D721Med (cell line): ENCODE data around the gene GBP7.

Experiments used
- DNase-seq: peaks from one replicate; pipeline ENCODE4 v3.0.0; 2011; ENCODE audit warnings: low spot score; ENCODE audit not compliant: insufficient read length
- FAIRE-seq: peaks from 2 replicates; lab custom pipeline; 2011; peaks lifted over from hg19 to GRCh38; lab: Jason Lieb, UNC
- CTCF ChIP-seq: IDR thresholded peaks from 2 replicates; pipeline ENCODE4 v1.5.1; 2012; ENCODE audit warnings: mild to moderate bottlenecking, control low read depth; ENCODE audit not compliant: insufficient read depth; ENCODE audit errors: missing control alignments

The GBP7 gene

GRCh38 chr1:89203166-89203565 lies 27.4 kb upstream of the GBP7 start:
- DNase-seq (no peak), FAIRE-seq (no peak)
- no peak for TF ChIP-seq CTCF

- DNase-seq (no peak), FAIRE-seq (no peak)
- TF ChIP-seq CTCF = no peak
These were observed 25.4 kb upstream of the GBP7 start for GRCh38 chr1:89201106-89201794.

GRCh38 chr1:89200663-89201062 lies 24.9 kb upstream of the GBP7 start:
- FAIRE-seq = no peak
- no peak for DNase-seq
- no peak for TF ChIP-seq CTCF

GRCh38 chr1:89199525-89200031 lies 23.8 kb upstream of the GBP7 start:
- DNase-seq (no peak), FAIRE-seq (no peak)
- TF ChIP-seq CTCF = no peak

GRCh38 chr1:89198491-89199072 lies 22.8 kb upstream of the GBP7 start, which contains the start of gene GBP4:
TSS of gene GBP4 (minus strand) at chr1:89198942. CDS start at chr1:89198834, 108 bp downstream.
- DNase-seq = no peak
- no peak for TF ChIP-seq CTCF
- no peak for FAIRE-seq

- FAIRE-seq (no peak), DNase-seq (no peak)
- no peak for TF ChIP-seq CTCF
These were observed 22.3 kb upstream of the GBP7 start for GRCh38 chr1:89198081-89198480.

- DNase-seq = no peak
- FAIRE-seq = no peak
- no peak for TF ChIP-seq CTCF
These were observed 19.7 kb upstream of the GBP7 start for GRCh38 chr1:89195476-89195875.
